GM12878 (cell line): ENCODE results near the gene ZNF148. TPM values are rescaled to one million over a fixed set of nuclear protein-coding genes. Genes with fewer than 3 reads are reported as not detected.

Source experiments
- ATAC-seq: fragments of 200-7000 bp; cut with Tn5 transposase; 3 replicates; pipeline ENCODE4 v1.9.1; 2020; ENCODE audit warnings: mild to moderate bottlenecking, moderate library complexity
- BruUV-seq: library from RNA; stranded (reverse); fragments of 400-500 nt; replicated peaks from 2 replicates; lab custom pipeline; 2021; lab: Mats Ljungman, UMichigan
- CTCF ChIA-PET: fragments of 300-600 bp; sonication (Branson Sonifier 250); formaldehyde crosslinking; extraction: SDS; loops from one replicate; lab custom pipeline; 2021; ENCODE audit warnings: inconsistent platforms; lab: Yijun Ruan, JAX
- POLR2A ChIA-PET: fragments of 350-600 bp; formaldehyde crosslinking; extraction: SDS; loops from one replicate; lab custom pipeline; 2021; ENCODE audit warnings: inconsistent platforms; lab: Charles Lee
- RAD21 ChIA-PET: fragments of 300-600 bp; sonication (Branson Sonifier 250); formaldehyde crosslinking; loops from one replicate; lab custom pipeline; 2023; ENCODE audit warnings: antibody characterized with exemption; ENCODE audit not compliant: unreplicated experiment; lab: Charles Lee
- SMC1A ChIA-PET: fragments of 300-600 bp; sonication (Branson Sonifier 250); formaldehyde crosslinking; loops from one replicate; lab custom pipeline; 2023; ENCODE audit not compliant: unreplicated experiment, uncharacterized antibody; lab: Charles Lee
- DNase-seq: peaks from one replicate; pipeline ENCODE4 v3.0.0-alpha.2; 2011; ENCODE audit warnings: low read depth, low spot score
- FAIRE-seq: peaks from 3 replicates; lab custom pipeline; 2011; peaks lifted over from hg19 to GRCh38; lab: Jason Lieb, UNC
- H2AFZ ChIP-seq: 2 replicates; pipeline ENCODE4 v1.6.0; 2011; ENCODE audit warnings: low read depth, low read length, control low read depth; ENCODE audit not compliant: control insufficient read depth
- H3K27ac ChIP-seq: 2 replicates; pipeline ENCODE4 v1.5.1; 2011; ENCODE audit warnings: control low read depth; ENCODE audit not compliant: control insufficient read depth, insufficient read depth
- H3K27me3 ChIP-seq, 2 experiments: replicated peaks in 1 of 2; 2 replicates each; pipeline versions ENCODE4 v1.6.0 to v1.6.1; 2011; ENCODE audit warnings: low read length in 1 of 2; ENCODE audit not compliant: control insufficient read depth in 2 of 2, insufficient read depth in 2 of 2
- H3K36me3 ChIP-seq, 2 experiments: 2 replicates each; pipeline ENCODE4 v1.5.1; 2011; ENCODE audit warnings: low read length in 1 of 2; ENCODE audit not compliant: control insufficient read depth in 2 of 2, insufficient read depth in 2 of 2
- H3K4me1 ChIP-seq: 2 replicates; pipeline ENCODE4 v1.6.1; 2011; ENCODE audit warnings: mild to moderate bottlenecking, low read length, moderate library complexity, mixed read lengths; ENCODE audit not compliant: control insufficient read depth, insufficient read depth
- H3K4me2 ChIP-seq: 2 replicates; pipeline ENCODE4 v1.6.0; 2011; ENCODE audit warnings: control low read depth; ENCODE audit not compliant: control insufficient read depth, insufficient read depth
- H3K4me3 ChIP-seq: fragments of 200-600 bp; sonication (generic); 2 replicates; pipeline ENCODE4 v1.5.1; 2016
- H3K79me2 ChIP-seq: 2 replicates; pipeline ENCODE4 v1.6.0; 2011; ENCODE audit warnings: low read length; ENCODE audit not compliant: control insufficient read depth, insufficient read depth
- H3K9ac ChIP-seq: 2 replicates; pipeline ENCODE4 v1.8.0; 2011; ENCODE audit warnings: low read length, control low read depth, mixed read lengths; ENCODE audit not compliant: control insufficient read depth, insufficient read depth
- H3K9me3 ChIP-seq: replicated peaks from 3 replicates; pipeline ENCODE4 v1.5.1; 2011; ENCODE audit warnings: mild to moderate bottlenecking, low read length; ENCODE audit not compliant: control insufficient read depth, insufficient read depth
- H4K20me1 ChIP-seq: 2 replicates; pipeline ENCODE4 v1.6.0; 2011; ENCODE audit not compliant: control insufficient read depth, insufficient read depth
- IKZF2 ChIP-seq, 2 experiments: fragments of 450-650 bp; IDR thresholded peaks; 2 replicates each; pipeline ENCODE4 v1.6.1; 2017; ENCODE audit warnings: mild to moderate bottlenecking in 2 of 2, moderate library complexity in 2 of 2
- RAD21 ChIP-seq: IDR thresholded peaks from 2 replicates; pipeline ENCODE4 v1.6.1; 2011; ENCODE audit warnings: mild to moderate bottlenecking, low read depth, low read length, moderate library complexity; ENCODE audit not compliant: insufficient read depth
- SMARCA5 ChIP-seq: fragments of 450-650 bp; IDR thresholded peaks from 2 replicates; pipeline ENCODE4 v1.6.1; 2017; ENCODE audit warnings: mild to moderate bottlenecking
- SMC3 ChIP-seq: IDR thresholded peaks from 2 replicates; pipeline ENCODE4 v1.6.1; 2011; ENCODE audit warnings: low read length, improper control_type of control experiment, borderline replicate concordance
- WGBS: methylation state at CpG from one replicate; pipeline ENCODE4 v1.1.6; 2016; ENCODE audit warnings: low lambda C conversion rate; ENCODE audit not compliant: insufficient replicate concordance, insufficient coverage; ENCODE audit errors: missing lambda C conversion rate; 5-methylcytosine and 5-hydroxymethylcytosine counted together
- in situ Hi-C: fragments of 300-500 bp; cut with MboI; formaldehyde crosslinking; loops from 9 replicates; pipeline ENCODE4 v1.14.3; 2018; ENCODE audit warnings: mixed read lengths
- intact Hi-C: fragments of 100-400 bp; cut with micrococcal nuclease; formaldehyde crosslinking; loops from one replicate; pipeline ENCODE4 v1.14.2; 2022; ENCODE audit not compliant: unreplicated experiment
- polyA plus RNA-seq, 11 experiments: library from polyadenylated mRNA; depleted of rRNA in 4 of 11; unstranded in 6 of 11; stranded (reverse) in 5 of 11; fragments of >200 nt; fragmentation: Nextera tagmentation in 4 of 11; fragmentation: Illumina TruSeq in 1 of 11; extraction: Ambion mirVana in 4 of 11; extraction: Trizol in 1 of 11; gene quantifications; 1 replicate in 1 of 11; 2 replicates in 10 of 11; pipeline versions ENCODE4 v1.2.1 to v1.2.3, GENCODE V29; 2011 to 2016; ENCODE audit warnings: inconsistent platforms in 2 of 11, missing spikeins in 2 of 11, low read depth in 1 of 11
- total RNA-seq, 4 experiments: library from RNA; depleted of rRNA in 3 of 4; stranded (reverse); fragments of >200 nt in 3 of 4; fragmentation: Illumina TruSeq in 1 of 4; extraction: Trizol in 1 of 4; gene quantifications; 2 replicates each; pipeline versions ENCODE4 v1.2.1 to v1.2.3, GENCODE V29; 2013 to 2021
- TF ChIP-seq, protein P1 (sequence below), 3 experiments: IDR thresholded peaks in 2 of 3; conservative IDR thresholded peaks in 1 of 3; 2 replicates each; pipeline ENCODE4 v1.5.1; 2011; ENCODE audit warnings: low read depth in 3 of 3, low read length in 3 of 3, mild to moderate bottlenecking in 3 of 3, control low read depth in 2 of 3, moderate library complexity in 2 of 3, inconsistent platforms in 1 of 3, mixed read lengths in 1 of 3; ENCODE audit not compliant: control insufficient read depth in 2 of 3, insufficient read depth in 1 of 3; ENCODE audit errors: extremely low read depth in 1 of 3

The ZNF148 gene
- total and polyA plus RNA-seq, 10 of the 15 experiments (the other 5 are each of a cell fraction or from before 2014, with no cell fraction given) = 8.6 to 40.4 (median 26.7) TPM

DNA sequence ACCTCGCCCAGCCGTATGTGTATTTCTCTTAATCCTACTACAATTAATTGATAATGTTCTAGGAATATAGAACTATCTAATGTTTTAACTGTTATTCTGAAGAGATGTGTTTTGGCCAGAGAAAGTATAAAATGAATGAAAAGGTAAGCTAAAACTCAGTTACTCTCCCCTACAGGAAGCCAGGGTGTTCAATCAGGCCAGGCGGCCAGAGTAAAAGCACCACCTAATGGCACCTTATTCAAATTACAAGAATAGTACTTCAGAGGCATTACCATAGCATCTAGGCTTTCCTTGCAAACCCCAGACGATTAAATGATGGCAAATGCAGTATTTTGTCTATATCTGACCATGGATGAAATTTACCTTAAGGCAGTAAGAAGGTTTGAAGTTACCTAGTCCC is 172.9 kb downstream of the ZNF148 start:
- ChIA-PET POLR2A (interaction anchor here (0.6 to 1.7 kb wide), 7 partner anchors 9 to 374 kb away, joined by 3 to 6 read pairs (median 3); partner anchors contain the start of gene MUC13), RAD21 (interaction anchor here (0.6 to 3.0 kb wide), 9 partner anchors 22 to 278 kb away, joined by 5 to 21 read pairs (median 9); no protein-coding TSS in a partner anchor), SMC1A (interaction anchor here (0.6 to 2.6 kb wide), 22 partner anchors 10 to 432 kb away, joined by 3 to 17 read pairs (median 3); no protein-coding TSS in a partner anchor), CTCF (interaction anchor here (0.6 to 2.8 kb wide), 27 partner anchors 9 to 442 kb away, joined by 3 to 21 read pairs (median 5); partner anchors contain the start of gene MUC13)
- Histone ChIP-seq H3K4me3 (no peak overlapping the region), H3K27me3 (no peaks in the 10 kb centered on the region), H3K36me3 (no peaks in the 10 kb centered on the region), H3K27ac (no peak overlapping the region), H3K9me3 (no peaks in the 10 kb centered on the region; the same call in 2 of the 3 replicates), H4K20me1 (no peaks in the 10 kb centered on the region), H3K4me1 (peaks cover 15% of the 10 kb centered on the region), H3K9ac (no peak overlapping the region), H2AFZ (no peak overlapping the region), H3K4me2 (no peak overlapping the region), H3K79me2 (no peaks in the 10 kb centered on the region)
- peak; percentile 43; the same call in 1 of the 2 replicates for TF ChIP-seq SMC3
- TF ChIP-seq, protein P1, sequence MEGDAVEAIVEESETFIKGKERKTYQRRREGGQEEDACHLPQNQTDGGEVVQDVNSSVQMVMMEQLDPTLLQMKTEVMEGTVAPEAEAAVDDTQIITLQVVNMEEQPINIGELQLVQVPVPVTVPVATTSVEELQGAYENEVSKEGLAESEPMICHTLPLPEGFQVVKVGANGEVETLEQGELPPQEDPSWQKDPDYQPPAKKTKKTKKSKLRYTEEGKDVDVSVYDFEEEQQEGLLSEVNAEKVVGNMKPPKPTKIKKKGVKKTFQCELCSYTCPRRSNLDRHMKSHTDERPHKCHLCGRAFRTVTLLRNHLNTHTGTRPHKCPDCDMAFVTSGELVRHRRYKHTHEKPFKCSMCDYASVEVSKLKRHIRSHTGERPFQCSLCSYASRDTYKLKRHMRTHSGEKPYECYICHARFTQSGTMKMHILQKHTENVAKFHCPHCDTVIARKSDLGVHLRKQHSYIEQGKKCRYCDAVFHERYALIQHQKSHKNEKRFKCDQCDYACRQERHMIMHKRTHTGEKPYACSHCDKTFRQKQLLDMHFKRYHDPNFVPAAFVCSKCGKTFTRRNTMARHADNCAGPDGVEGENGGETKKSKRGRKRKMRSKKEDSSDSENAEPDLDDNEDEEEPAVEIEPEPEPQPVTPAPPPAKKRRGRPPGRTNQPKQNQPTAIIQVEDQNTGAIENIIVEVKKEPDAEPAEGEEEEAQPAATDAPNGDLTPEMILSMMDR (IDR thresholded peaks at IDR 0.05 in 2 of 3, conservative IDR thresholded peaks at IDR 0.05 in 1 of 3; ENCODE audit: control insufficient read depth in 2 of 3, extremely low read depth in 1 of 3, insufficient read depth in 1 of 3, low read depth in 3 of 3, low read length in 3 of 3) = peak; percentile 30 to 49 (median 39); a peak in 4 of 6 replicates
- no peak for TF ChIP-seq SMARCA5
- no peak for TF ChIP-seq IKZF2 (IDR thresholded peaks at IDR 0.05)
- TF ChIP-seq RAD21 = peak; percentile 72
- peak; percentile 65 for FAIRE-seq
- intact Hi-C loops = loop anchor here (1.0 to 5.0 kb wide), 6 partner anchors 52 to 440 kb away; no protein-coding TSS in a partner anchor
- BruUV-seq = no TSS peak
- ATAC-seq = peak; percentile 66
- 47% methylated on average over 4 of the region's 4 CpGs for WGBS
- DNase-seq = no peak
- in situ Hi-C loops = no loop called here
